ENCODE measurements around the gene BMAL1. TPM values are rescaled to one million over a fixed set of nuclear protein-coding genes. Genes with fewer than 3 reads are reported as not detected.

The BMAL1 gene
- total and polyA plus RNA-seq, 2 of the 4 experiments (the other 2 are of a cell fraction) = 8.8 to 9.9 TPM

GRCh38 chr11:13256216-13256615 is 21.4 kb upstream of the BMAL1 start:
- H3K4me3 ChIP-seq (ENCODE audit: insufficient read depth, low read depth, low read length) = no peak overlapping the region
- H3K9me3 ChIP-seq (ENCODE audit: control insufficient read depth, insufficient read depth, low read length) = no peaks in the 10 kb centered on the region
- dilution Hi-C loops (cut with HindIII; ENCODE audit: low sequenced_read_pairs, unreplicated experiment) = no loop called here
- no peak overlapping the region for H3K9ac ChIP-seq (ENCODE audit: low read depth, low read length)
- no peak overlapping the region for H3K14ac ChIP-seq (replicated peaks; ENCODE audit: low read depth, low read length)
- no peaks in the 10 kb centered on the region for H3K36me3 ChIP-seq (ENCODE audit: control insufficient read depth, insufficient read depth, low read length)
- 0 out of 4 replicates have a peak overlapping the region, but pooled peaks of 1 of the 2 experiments have one; percentile 1 for H4K8ac ChIP-seq (ENCODE audit: low read depth in 2 of 2, low read length in 2 of 2)
- H3K4me2 ChIP-seq (ENCODE audit: low read depth, low read length) = no peak overlapping the region
- no peak overlapping the region for H4K5ac ChIP-seq (ENCODE audit: low read depth, low read length)
- H3K9me1 ChIP-seq (ENCODE audit: insufficient read depth, low read length) = peaks cover 18% of the 10 kb centered on the region
- TF ChIP-seq MAZ (IDR thresholded peaks at IDR 0.05; ENCODE audit: borderline replicate concordance, low read depth, low read length) (no peak), CEBPB (IDR thresholded peaks at IDR 0.05; ENCODE audit: low read depth, low read length) (no peak), BHLHE40 (IDR thresholded peaks at IDR 0.05; ENCODE audit: low read depth, low read length) (no peak), NFE2L2 (IDR thresholded peaks at IDR 0.05; ENCODE audit: low read depth, low read length) (no peak), SMC3 (IDR thresholded peaks at IDR 0.05; ENCODE audit: low read depth, low read length) (no peak), RCOR1 (IDR thresholded peaks at IDR 0.05; ENCODE audit: insufficient replicate concordance, low read length) (no peak), MAFK (IDR thresholded peaks at IDR 0.05; ENCODE audit: low read depth, low read length) (no peak), RFX5 (IDR thresholded peaks at IDR 0.05; ENCODE audit: low read depth, low read length) (no peak), FOS (IDR thresholded peaks at IDR 0.05; ENCODE audit: low read depth, low read length) (no peak), USF2 (IDR thresholded peaks at IDR 0.05; ENCODE audit: low read depth, low read length) (no peak), RAD21 (IDR thresholded peaks at IDR 0.05; ENCODE audit: low read length) (no peak), CHD1 (IDR thresholded peaks at IDR 0.05; ENCODE audit: low read depth, low read length) (no peak), MXI1 (IDR thresholded peaks at IDR 0.05; ENCODE audit: borderline replicate concordance, low read depth, low read length) (no peak), POLR2A (IDR thresholded peaks at IDR 0.05; ENCODE audit: low read depth, low read length) (no peak)
- TF ChIP-seq, protein P1, sequence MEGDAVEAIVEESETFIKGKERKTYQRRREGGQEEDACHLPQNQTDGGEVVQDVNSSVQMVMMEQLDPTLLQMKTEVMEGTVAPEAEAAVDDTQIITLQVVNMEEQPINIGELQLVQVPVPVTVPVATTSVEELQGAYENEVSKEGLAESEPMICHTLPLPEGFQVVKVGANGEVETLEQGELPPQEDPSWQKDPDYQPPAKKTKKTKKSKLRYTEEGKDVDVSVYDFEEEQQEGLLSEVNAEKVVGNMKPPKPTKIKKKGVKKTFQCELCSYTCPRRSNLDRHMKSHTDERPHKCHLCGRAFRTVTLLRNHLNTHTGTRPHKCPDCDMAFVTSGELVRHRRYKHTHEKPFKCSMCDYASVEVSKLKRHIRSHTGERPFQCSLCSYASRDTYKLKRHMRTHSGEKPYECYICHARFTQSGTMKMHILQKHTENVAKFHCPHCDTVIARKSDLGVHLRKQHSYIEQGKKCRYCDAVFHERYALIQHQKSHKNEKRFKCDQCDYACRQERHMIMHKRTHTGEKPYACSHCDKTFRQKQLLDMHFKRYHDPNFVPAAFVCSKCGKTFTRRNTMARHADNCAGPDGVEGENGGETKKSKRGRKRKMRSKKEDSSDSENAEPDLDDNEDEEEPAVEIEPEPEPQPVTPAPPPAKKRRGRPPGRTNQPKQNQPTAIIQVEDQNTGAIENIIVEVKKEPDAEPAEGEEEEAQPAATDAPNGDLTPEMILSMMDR (conservative IDR thresholded peaks at IDR 0.05; ENCODE audit: low read depth, low read length) = no peak
- TF ChIP-seq, protein P2, sequence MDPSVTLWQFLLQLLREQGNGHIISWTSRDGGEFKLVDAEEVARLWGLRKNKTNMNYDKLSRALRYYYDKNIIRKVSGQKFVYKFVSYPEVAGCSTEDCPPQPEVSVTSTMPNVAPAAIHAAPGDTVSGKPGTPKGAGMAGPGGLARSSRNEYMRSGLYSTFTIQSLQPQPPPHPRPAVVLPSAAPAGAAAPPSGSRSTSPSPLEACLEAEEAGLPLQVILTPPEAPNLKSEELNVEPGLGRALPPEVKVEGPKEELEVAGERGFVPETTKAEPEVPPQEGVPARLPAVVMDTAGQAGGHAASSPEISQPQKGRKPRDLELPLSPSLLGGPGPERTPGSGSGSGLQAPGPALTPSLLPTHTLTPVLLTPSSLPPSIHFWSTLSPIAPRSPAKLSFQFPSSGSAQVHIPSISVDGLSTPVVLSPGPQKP (IDR thresholded peaks at IDR 0.05; ENCODE audit: borderline replicate concordance, low read depth, low read length) = no peak
- no peak overlapping the region for H3K27ac ChIP-seq (ENCODE audit: insufficient read depth, low read length)
- WGBS, 2 experiments (ENCODE audit: extremely low coverage in 2 of 2, insufficient read length in 1 of 2) = 80% methylated on average over 1 of the region's 3 CpGs; no CpG with 5 or more reads in 1 of the 2 experiments
- no peak overlapping the region for H2AK9ac ChIP-seq (replicated peaks; ENCODE audit: low read depth, low read length, poor library complexity)
- no TSS peak for BruUV-seq (replicated peaks)
- 0 out of 4 replicates have a peak, but pooled peaks cover 0 to 4% of the 10 kb centered on the region in 2 experiments for H3K79me1 ChIP-seq (ENCODE audit: low read depth in 1 of 2, low read length in 2 of 2)
- POLR2A ChIA-PET (ENCODE audit: unreplicated experiment) = no interaction called here
- no peak overlapping the region for H3K56ac ChIP-seq (ENCODE audit: extremely low read depth, insufficient read depth, low read length)
- no peak overlapping the region for H2AFZ ChIP-seq (replicated peaks; ENCODE audit: low read length, poor library complexity)
- peak overlapping the region; percentile 31; the same call in 1 of the 2 replicates for H2BK20ac ChIP-seq (ENCODE audit: low read depth, low read length)
- H3K27me3 ChIP-seq (ENCODE audit: control insufficient read depth, insufficient read depth, low read length) = no peaks in the 10 kb centered on the region
- H2BK5ac ChIP-seq (ENCODE audit: low read depth, low read length, poor library complexity, severe bottlenecking) = no peak overlapping the region
- ATAC-seq (ENCODE audit: low read depth) (peak; percentile 64), DNase-seq (peak; percentile 41)
- no peak overlapping the region for H3K18ac ChIP-seq (ENCODE audit: low read depth, low read length)
- no peak overlapping the region for H2AK5ac ChIP-seq (ENCODE audit: low read depth, low read length)
- intact Hi-C loops (cut with micrococcal nuclease) = no loop called here
- H4K91ac ChIP-seq (ENCODE audit: insufficient read depth, low read depth, low read length) = no peak overlapping the region
- H3K4ac ChIP-seq (ENCODE audit: low read depth, low read length) = no peak overlapping the region
- H2BK15ac ChIP-seq (ENCODE audit: low read depth, low read length) = peak overlapping the region; percentile 29; the same call in 1 of the 3 replicates
- peaks cover 11% of the 10 kb centered on the region for H3K4me1 ChIP-seq (ENCODE audit: control insufficient read depth, insufficient read depth, low read length)
- no peaks in the 10 kb centered on the region for H4K20me1 ChIP-seq (ENCODE audit: insufficient read depth, low read length)
- CTCF ChIA-PET = interaction anchor here (1.4 kb wide), 1 partner anchor 80 kb away, joined by 4 read pairs; no protein-coding TSS in a partner anchor
- H2BK120ac ChIP-seq (ENCODE audit: low read depth, low read length) = peak overlapping the region; percentile 28; the same call in 1 of the 2 replicates
- no peak overlapping the region for H3K23ac ChIP-seq (ENCODE audit: low read depth, low read length)
- in situ Hi-C loops (cut with MboI; ENCODE audit: low sequenced_read_pairs) = no loop called here

All from IMR-90 (cell line).